Endodermal cell (in vitro differentiated cells): ENCODE measurements around the gene TMEM254. TPM values are rescaled to one million over a fixed set of nuclear protein-coding genes. Genes with fewer than 3 reads are reported as not detected.

Experiments
- DNase-seq: peaks from one replicate; pipeline ENCODE4 v3.0.0-alpha.2; 2017
- H3K27ac ChIP-seq: 2 replicates; pipeline ENCODE4 v1.5.1; 2013; ENCODE audit warnings: mild to moderate bottlenecking, low read depth, low read length, moderate library complexity
- H3K27me3 ChIP-seq: 2 replicates; pipeline ENCODE4 v1.6.1; 2013; ENCODE audit warnings: mild to moderate bottlenecking, low read length, moderate library complexity; ENCODE audit not compliant: insufficient read depth, control insufficient read depth, poor library complexity, severe bottlenecking
- H3K36me3 ChIP-seq: 2 replicates; pipeline ENCODE4 v1.7.0; 2013; ENCODE audit warnings: mild to moderate bottlenecking, low read length, moderate library complexity; ENCODE audit not compliant: control insufficient read depth, insufficient read depth
- H3K4me1 ChIP-seq: one replicate; pipeline ENCODE4 v1.7.0; 2013; ENCODE audit warnings: low read length; ENCODE audit not compliant: control insufficient read depth, insufficient read depth
- H3K4me3 ChIP-seq: 2 replicates; pipeline ENCODE4 v1.5.1; 2013; ENCODE audit warnings: mild to moderate bottlenecking, low read length, moderate library complexity
- H3K9ac ChIP-seq: 2 replicates; pipeline ENCODE4 v1.6.1; 2013; ENCODE audit warnings: mild to moderate bottlenecking, low read length, moderate library complexity; ENCODE audit not compliant: poor library complexity, severe bottlenecking; ENCODE audit errors: extremely low read depth
- H3K9me3 ChIP-seq: 2 replicates; pipeline ENCODE4 v1.6.1; 2013; ENCODE audit warnings: mild to moderate bottlenecking, low read length, moderate library complexity; ENCODE audit not compliant: control insufficient read depth
- H3K27ac Mint-ChIP-seq: 2 replicates; pipeline ENCODE4 v1.8.0; 2020; ENCODE audit warnings: mixed read lengths
- H3K27me3 Mint-ChIP-seq: 2 replicates; pipeline ENCODE4 v1.8.0; 2021; ENCODE audit warnings: mild to moderate bottlenecking, mixed read lengths; ENCODE audit not compliant: insufficient read depth
- H3K36me3 Mint-ChIP-seq: 2 replicates; pipeline ENCODE4 v1.8.0; 2020; ENCODE audit warnings: low read depth, mixed read lengths
- H3K4me1 Mint-ChIP-seq: 2 replicates; pipeline ENCODE4 v1.8.0; 2020; ENCODE audit warnings: mixed read lengths
- H3K4me3 Mint-ChIP-seq: 2 replicates; pipeline ENCODE4 v1.8.0; 2020; ENCODE audit warnings: mild to moderate bottlenecking, moderate library complexity, mixed read lengths
- H3K9me3 Mint-ChIP-seq: 2 replicates; pipeline ENCODE4 v1.8.0; 2020; ENCODE audit warnings: mild to moderate bottlenecking, mixed read lengths
- WGBS, 2 experiments: methylation state at CpG; one replicate each; pipeline versions ENCODE4 v1.1.5 to v1.1.7; 2013; ENCODE audit warnings: missing lambda C conversion rate in 2 of 2, mixed read lengths in 1 of 2; ENCODE audit not compliant: insufficient coverage in 1 of 2, insufficient read length in 1 of 2; 5-methylcytosine and 5-hydroxymethylcytosine counted together
- total RNA-seq, 2 donors: library from RNA; stranded (reverse); fragmentation: NEBNext Ultra II Directional in 1 of 2; extraction: Animal tissue kit (Norgen Biotek cat#: 25700) in 1 of 2; gene quantifications; 2 replicates in 1 of 2; 3 replicates in 1 of 2; pipeline ENCODE4 v1.2.1, GENCODE V29; 2021
- TF ChIP-seq, protein P1 (sequence below): fragments of 200-600 bp; sonication (generic); conservative IDR thresholded peaks from 2 replicates; pipeline ENCODE4 v1.5.0; 2021; ENCODE audit warnings: antibody characterized with exemption, mild to moderate bottlenecking

Gene TMEM254
- total RNA-seq, 2 donors from 2014 or later: 31.5 to 31.9 TPM

DNA sequence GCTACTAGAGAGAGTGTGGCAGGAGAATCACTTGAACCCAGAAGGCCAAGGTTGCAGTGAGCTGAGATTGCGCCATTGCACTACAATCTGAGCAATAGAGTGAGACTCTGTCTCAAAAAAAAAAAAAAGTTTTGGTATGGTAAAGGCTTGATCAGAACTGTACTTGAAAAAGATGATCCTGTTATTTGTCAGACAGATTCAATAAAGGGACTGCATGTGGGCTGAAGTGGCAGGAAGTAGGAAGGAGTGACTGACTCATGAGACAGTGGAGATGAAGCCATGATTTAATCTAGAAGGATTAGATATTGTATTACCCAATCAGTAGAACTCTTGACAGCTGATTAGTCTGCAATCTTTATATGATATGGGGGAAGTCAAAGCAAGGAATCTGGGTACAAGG, 2.7 kb upstream of the TMEM254 start:
- no peak overlapping the region for H3K27ac ChIP-seq
- H3K27me3 ChIP-seq: no peaks in the 10 kb centered on the region
- H3K4me3 ChIP-seq: peak overlapping the region; percentile 34
- no peaks in the 10 kb centered on the region for H3K36me3 ChIP-seq
- TF ChIP-seq, protein P1, sequence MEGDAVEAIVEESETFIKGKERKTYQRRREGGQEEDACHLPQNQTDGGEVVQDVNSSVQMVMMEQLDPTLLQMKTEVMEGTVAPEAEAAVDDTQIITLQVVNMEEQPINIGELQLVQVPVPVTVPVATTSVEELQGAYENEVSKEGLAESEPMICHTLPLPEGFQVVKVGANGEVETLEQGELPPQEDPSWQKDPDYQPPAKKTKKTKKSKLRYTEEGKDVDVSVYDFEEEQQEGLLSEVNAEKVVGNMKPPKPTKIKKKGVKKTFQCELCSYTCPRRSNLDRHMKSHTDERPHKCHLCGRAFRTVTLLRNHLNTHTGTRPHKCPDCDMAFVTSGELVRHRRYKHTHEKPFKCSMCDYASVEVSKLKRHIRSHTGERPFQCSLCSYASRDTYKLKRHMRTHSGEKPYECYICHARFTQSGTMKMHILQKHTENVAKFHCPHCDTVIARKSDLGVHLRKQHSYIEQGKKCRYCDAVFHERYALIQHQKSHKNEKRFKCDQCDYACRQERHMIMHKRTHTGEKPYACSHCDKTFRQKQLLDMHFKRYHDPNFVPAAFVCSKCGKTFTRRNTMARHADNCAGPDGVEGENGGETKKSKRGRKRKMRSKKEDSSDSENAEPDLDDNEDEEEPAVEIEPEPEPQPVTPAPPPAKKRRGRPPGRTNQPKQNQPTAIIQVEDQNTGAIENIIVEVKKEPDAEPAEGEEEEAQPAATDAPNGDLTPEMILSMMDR: no peak
- peaks cover 6% of the 10 kb centered on the region for H3K9me3 ChIP-seq
- H3K9ac ChIP-seq: no peak overlapping the region
- H3K4me1 ChIP-seq: no peaks in the 10 kb centered on the region
- H3K4me3 Mint-ChIP-seq: no peak overlapping the region
- no peak overlapping the region for H3K27ac Mint-ChIP-seq
- H3K27me3 Mint-ChIP-seq: no peaks in the 10 kb centered on the region
- H3K36me3 Mint-ChIP-seq: peaks cover 6% of the 10 kb centered on the region
- WGBS, 2 experiments: 97% methylated on average over 1 of the region's 1 CpG; no CpG with 5 or more reads in 1 of the 2 experiments
- DNase-seq: no peak
- no peaks in the 10 kb centered on the region for H3K9me3 Mint-ChIP-seq
- peaks cover 10% of the 10 kb centered on the region for H3K4me1 Mint-ChIP-seq

- peaks cover 15% of the 10 kb centered on the region for H3K4me1 Mint-ChIP-seq
- Histone ChIP-seq H3K4me1 (peaks cover 3% of the 10 kb centered on the region), H3K36me3 (no peaks in the 10 kb centered on the region), H3K27ac (peak overlapping the region; percentile 90), H3K4me3 (peak overlapping the region; percentile 97), H3K9me3 (peaks cover 6% of the 10 kb centered on the region), H3K27me3 (no peaks in the 10 kb centered on the region), H3K9ac (peak overlapping the region; percentile 79)
- peaks cover 6% of the 10 kb centered on the region for H3K36me3 Mint-ChIP-seq
- WGBS, 2 experiments: 71 to 80% methylated on average over 10 to 14 of the region's 14 CpGs
- H3K4me3 Mint-ChIP-seq: peak overlapping the region; percentile 73
- DNase-seq: no peak
- no peaks in the 10 kb centered on the region for H3K9me3 Mint-ChIP-seq
- H3K27ac Mint-ChIP-seq: peak overlapping the region; percentile 93
- TF ChIP-seq, protein P1: no peak
- H3K27me3 Mint-ChIP-seq: no peaks in the 10 kb centered on the region
Observed at GRCh38 chr10:80077869-80078447, 507 bp upstream of the TMEM254 start.

- no peaks in the 10 kb centered on the region for H3K27me3 ChIP-seq
- Mint-ChIP-seq H3K4me3 (peak overlapping the region; percentile 73), H3K27ac (peak overlapping the region; percentile 93), H3K27me3 (no peaks in the 10 kb centered on the region), H3K36me3 (peaks cover 9% of the 10 kb centered on the region), H3K9me3 (no peaks in the 10 kb centered on the region), H3K4me1 (peaks cover 15% of the 10 kb centered on the region)
- peaks cover 4% of the 10 kb centered on the region for H3K36me3 ChIP-seq
- H3K27ac ChIP-seq: no peak overlapping the region
- peak overlapping the region; percentile 97 for H3K4me3 ChIP-seq
- H3K9me3 ChIP-seq: peaks cover 6% of the 10 kb centered on the region
- peaks cover 8% of the 10 kb centered on the region for H3K4me1 ChIP-seq
- DNase-seq: no peak
- TF ChIP-seq, protein P1: no peak
- peak overlapping the region; percentile 79 for H3K9ac ChIP-seq
- 8 to 10% methylated on average over 9 to 12 of the region's 12 CpGs for WGBS, 2 experiments
Observed at GRCh38 chr10:80079312-80079719, 851 bp downstream of the TMEM254 start.
